CD4-positive, alpha-beta T cell treated with Interleukin-4 for 4 hours (primary cell): ENCODE measurements around the gene NCS1.
A peak's percentile ranks its signal among the peaks of the same experiment; 100 is the strongest.

Experiments
- DNase-seq: peaks from one replicate; pipeline ENCODE4 v3.0.0-alpha.2; 2020

Gene NCS1

GRCh38 chr9:130172161-130172857 lies at the start of gene NCS1:
TSS of gene NCS1 (plus strand) at chr9:130172404. CDS start at chr9:130172664, 260 bp downstream.
- peak; percentile 13 for DNase-seq

- no peak for DNase-seq
Observed at GRCh38 chr9:130122456-130122855, 49.7 kb upstream of the NCS1 start.

- DNase-seq: no peak
Observed at GRCh38 chr9:130124085-130124860, 47.9 kb upstream of the NCS1 start.

GRCh38 chr9:130126721-130127433 lies 45.3 kb upstream of the NCS1 start:
- no peak for DNase-seq

GRCh38 chr9:130128251-130128650 lies 44.0 kb upstream of the NCS1 start:
- peak; percentile 88 for DNase-seq

- DNase-seq: peak; percentile 86
Observed at GRCh38 chr9:130128733-130129431, 43.3 kb upstream of the NCS1 start.

GRCh38 chr9:130129432-130130061 lies 42.7 kb upstream of the NCS1 start:
- DNase-seq: no peak

GRCh38 chr9:130132746-130133145 lies 39.5 kb upstream of the NCS1 start:
- no peak for DNase-seq

- DNase-seq: no peak
Observed at GRCh38 chr9:130137081-130137640, 35.0 kb upstream of the NCS1 start.

GRCh38 chr9:130137641-130138081 lies 34.5 kb upstream of the NCS1 start:
- no peak for DNase-seq

- no peak for DNase-seq
Observed at GRCh38 chr9:130138171-130138653, 34.0 kb upstream of the NCS1 start.

GRCh38 chr9:130138791-130139190 lies 33.4 kb upstream of the NCS1 start:
- DNase-seq: no peak

- DNase-seq: no peak
Observed at GRCh38 chr9:130139251-130139650, 33.0 kb upstream of the NCS1 start.

- no peak for DNase-seq
Observed at GRCh38 chr9:130140706-130141105, 31.5 kb upstream of the NCS1 start.

GRCh38 chr9:130142056-130142455 lies 30.1 kb upstream of the NCS1 start:
- DNase-seq: no peak

GRCh38 chr9:130142641-130143040 lies 29.6 kb upstream of the NCS1 start:
- DNase-seq: no peak

GRCh38 chr9:130143279-130143893 lies 28.8 kb upstream of the NCS1 start:
- no peak for DNase-seq

- no peak for DNase-seq
Observed at GRCh38 chr9:130143958-130144366, 28.2 kb upstream of the NCS1 start.

GRCh38 chr9:130144703-130145102 lies 27.5 kb upstream of the NCS1 start:
- no peak for DNase-seq

- DNase-seq: no peak
Observed at GRCh38 chr9:130145658-130146057, 26.5 kb upstream of the NCS1 start.

GRCh38 chr9:130147198-130147597 lies 25.0 kb upstream of the NCS1 start:
- DNase-seq: no peak

- DNase-seq: no peak
Observed at GRCh38 chr9:130147910-130148309, 24.3 kb upstream of the NCS1 start.
